GM12865 (cell line): ENCODE results near the gene NSD2.

Source experiments
- DNase-seq: peaks from one replicate; pipeline ENCODE4 v3.0.0; 2010; ENCODE audit warnings: low read depth
- H3K4me3 ChIP-seq: 2 replicates; pipeline ENCODE4 v1.5.1; 2011; ENCODE audit warnings: mild to moderate bottlenecking, low read depth, low read length, control low read depth
- TF ChIP-seq, protein P1 (sequence below): IDR thresholded peaks from 2 replicates; pipeline ENCODE4 v1.5.1; 2011; ENCODE audit warnings: low read length, control low read depth, low read depth, inconsistent platforms; ENCODE audit not compliant: insufficient read depth; ENCODE audit errors: missing control alignments

The NSD2 gene

DNA sequence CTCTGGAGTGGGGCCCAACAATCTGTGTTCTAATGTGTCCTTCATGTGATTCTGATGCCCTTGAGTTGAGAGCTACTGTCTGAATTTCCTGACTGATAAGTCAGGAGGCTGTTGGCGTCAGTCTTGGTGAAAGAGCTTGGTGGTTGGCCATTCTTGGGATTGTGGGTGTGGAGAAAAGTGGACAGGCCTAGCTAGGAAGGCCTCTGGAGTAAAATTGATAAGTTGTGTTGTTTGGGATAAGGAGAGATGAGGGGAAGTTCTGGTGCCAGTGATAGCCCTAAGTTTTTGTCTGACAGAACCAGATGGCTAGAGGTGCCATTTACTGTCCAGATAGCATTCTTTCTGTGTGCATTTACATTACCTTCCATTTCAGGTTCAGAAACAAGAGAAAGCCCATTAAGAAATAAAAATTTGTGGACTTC is 11.7 kb downstream of the NSD2 start:
- no peak overlapping the region for H3K4me3 ChIP-seq
- DNase-seq = no peak
- TF ChIP-seq, protein P1, sequence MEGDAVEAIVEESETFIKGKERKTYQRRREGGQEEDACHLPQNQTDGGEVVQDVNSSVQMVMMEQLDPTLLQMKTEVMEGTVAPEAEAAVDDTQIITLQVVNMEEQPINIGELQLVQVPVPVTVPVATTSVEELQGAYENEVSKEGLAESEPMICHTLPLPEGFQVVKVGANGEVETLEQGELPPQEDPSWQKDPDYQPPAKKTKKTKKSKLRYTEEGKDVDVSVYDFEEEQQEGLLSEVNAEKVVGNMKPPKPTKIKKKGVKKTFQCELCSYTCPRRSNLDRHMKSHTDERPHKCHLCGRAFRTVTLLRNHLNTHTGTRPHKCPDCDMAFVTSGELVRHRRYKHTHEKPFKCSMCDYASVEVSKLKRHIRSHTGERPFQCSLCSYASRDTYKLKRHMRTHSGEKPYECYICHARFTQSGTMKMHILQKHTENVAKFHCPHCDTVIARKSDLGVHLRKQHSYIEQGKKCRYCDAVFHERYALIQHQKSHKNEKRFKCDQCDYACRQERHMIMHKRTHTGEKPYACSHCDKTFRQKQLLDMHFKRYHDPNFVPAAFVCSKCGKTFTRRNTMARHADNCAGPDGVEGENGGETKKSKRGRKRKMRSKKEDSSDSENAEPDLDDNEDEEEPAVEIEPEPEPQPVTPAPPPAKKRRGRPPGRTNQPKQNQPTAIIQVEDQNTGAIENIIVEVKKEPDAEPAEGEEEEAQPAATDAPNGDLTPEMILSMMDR = no peak

DNA sequence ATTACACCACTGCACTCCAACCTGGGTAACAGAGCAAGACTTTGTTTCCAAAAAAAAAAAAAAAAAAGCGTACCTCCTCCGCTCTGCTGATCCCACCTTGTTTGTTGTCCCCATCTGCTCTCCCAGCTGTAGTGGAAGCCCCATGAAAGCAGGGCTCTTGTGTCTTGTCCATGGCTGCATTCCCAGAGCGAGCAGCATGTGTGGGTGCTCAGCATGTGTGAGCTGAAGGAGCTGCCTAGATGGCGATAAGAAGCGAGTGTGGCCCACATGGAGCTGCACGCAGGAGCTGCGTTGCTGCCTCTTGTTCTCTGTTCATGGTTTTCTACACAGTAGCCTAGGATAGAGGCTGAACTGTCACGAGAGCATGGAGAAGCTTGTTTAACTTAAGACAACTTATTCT is 12.4 kb downstream of the NSD2 start:
- TF ChIP-seq, protein P1 = no peak
- DNase-seq = no peak
- no peak overlapping the region for H3K4me3 ChIP-seq

DNA sequence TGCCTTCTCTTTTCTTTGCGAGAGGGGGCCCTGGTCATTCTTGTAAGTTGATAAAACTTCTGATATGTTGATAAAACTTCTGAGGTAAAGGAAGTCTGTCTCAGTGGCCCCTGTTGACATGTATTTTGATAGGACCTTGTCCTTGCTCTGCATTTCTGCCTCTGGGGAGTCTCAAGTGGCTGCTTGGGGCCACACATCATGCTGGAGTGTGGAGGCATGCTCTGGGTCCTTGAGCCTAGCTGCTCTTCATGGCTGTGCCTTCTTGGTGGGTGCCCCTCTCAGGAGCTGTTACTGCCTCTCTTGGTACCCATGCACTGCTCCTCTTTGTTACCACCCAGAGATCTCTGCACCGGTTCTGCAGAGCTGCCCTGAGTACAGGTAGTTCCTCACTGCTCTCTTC is 14.2 kb downstream of the NSD2 start:
- H3K4me3 ChIP-seq = no peak overlapping the region
- no peak for DNase-seq
- TF ChIP-seq, protein P1 = no peak

DNA sequence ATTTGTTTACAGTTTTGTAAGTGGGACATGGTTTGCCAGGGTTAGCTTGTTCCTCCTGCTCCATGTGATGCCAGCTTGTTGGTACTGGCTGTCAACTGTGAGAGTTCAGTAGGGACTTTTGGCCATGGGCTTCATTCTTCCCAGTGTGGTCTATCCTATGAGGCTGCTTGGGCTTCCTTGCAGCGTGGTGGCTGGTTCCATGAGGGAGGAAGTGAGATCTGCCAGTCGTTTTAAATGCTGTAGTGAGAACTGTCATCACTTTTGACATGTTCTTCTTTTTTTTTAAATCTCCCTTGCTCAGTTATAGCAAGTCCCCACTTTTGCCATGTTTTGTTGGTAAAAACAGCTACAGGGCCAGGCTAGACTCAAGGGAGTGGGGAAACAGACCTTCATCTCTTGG is 15.9 kb downstream of the NSD2 start:
- no peak overlapping the region for H3K4me3 ChIP-seq
- no peak for DNase-seq
- TF ChIP-seq, protein P1 = no peak

DNA sequence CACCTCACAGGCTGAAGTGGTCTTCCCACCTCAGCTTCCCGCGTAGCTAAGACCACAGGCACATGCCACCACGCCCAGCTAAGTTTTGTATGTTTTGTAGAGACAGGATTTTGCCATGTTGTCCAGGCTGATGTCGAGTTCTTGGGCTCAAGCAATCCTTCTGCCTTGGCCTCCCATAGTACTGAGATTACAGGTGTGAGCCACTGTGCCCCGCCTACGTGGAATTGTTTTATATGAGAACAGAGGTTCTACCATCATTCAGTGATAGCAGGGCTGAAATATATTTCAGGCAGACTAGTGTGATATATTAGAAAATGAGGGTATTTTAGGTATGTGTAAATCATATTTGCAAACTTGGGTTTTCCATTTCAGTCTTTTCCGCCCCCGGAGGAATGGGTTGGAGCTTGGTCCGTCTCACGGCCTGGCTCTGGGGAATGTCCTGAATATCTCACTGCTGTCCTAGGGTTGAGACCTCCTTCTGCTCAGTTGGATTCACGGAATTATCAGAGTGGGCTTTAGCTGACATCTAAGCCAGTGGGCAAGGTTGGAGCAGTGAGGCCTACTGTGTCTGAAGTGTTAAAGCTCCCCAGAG is 19.9 kb downstream of the NSD2 start:
- DNase-seq = no peak
- TF ChIP-seq, protein P1 = no peak
- H3K4me3 ChIP-seq = no peak overlapping the region

DNA sequence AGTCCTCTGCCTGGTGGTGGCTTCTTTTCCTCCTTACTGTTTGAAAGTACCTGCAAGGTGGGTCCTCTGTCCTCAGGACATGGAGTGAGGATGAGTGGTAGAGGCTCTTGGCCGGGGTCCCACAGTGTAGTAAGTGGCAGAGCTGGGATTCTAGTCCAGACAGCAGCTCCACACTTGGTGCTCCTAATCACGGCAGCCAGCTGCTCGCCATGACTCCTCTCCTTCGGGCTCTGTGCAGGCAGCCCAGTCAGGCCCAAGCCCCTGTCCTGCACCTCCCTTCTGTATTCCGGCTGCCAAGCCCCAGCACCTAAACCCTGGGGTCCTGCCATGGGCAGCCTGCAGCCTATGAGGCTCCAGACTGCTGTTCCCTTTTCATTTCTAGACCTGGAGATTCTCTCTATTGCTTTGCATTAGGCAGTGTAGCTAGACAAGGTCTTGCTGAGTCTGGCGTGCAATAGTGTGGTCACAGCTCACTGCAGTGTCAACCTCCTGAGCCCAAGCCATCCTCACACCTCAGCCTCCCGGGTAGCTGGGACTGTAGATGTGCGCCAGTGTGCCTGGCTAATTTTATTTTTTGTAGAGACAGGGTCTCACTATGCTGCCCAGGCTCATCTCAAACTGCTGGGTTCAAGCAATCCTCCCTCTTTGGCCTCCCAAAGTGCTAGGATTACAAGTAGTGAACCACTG is 24.9 kb downstream of the NSD2 start:
- no peak for DNase-seq
- TF ChIP-seq, protein P1 = no peak

DNA sequence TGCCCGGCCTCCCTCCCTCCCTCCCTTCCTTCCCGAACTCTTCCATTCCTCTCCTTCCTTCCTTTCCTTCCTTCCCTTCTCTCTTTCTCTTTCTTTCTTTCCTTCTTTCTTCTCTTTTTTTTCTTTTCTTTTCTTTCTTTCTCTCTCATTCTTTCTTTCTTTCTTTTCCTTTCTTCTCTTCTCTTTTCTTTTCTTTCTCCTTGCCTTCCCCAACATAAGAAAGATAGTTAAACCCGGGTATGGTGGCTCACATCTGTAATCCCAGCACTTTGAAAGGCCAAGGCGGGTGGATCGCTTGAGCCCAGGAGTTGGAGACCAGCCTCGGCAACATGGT is 25.4 kb downstream of the NSD2 start:
- TF ChIP-seq, protein P1 = no peak
- DNase-seq = no peak
- no peak overlapping the region for H3K4me3 ChIP-seq

More for the DNA sequence above, 24.9 kb downstream of the NSD2 start:
- no peak overlapping the region for H3K4me3 ChIP-seq
